GM12891 (cell line): Measurements from ENCODE around the gene ADAMTSL3.

ENCODE experiments used
- PAX5 ChIP-seq: IDR thresholded peaks from 2 replicates; pipeline ENCODE4 v1.6.1; 2011; ENCODE audit warnings: low read length, moderate library complexity, mild to moderate bottlenecking; ENCODE audit not compliant: insufficient read depth, severe bottlenecking
- POLR2A ChIP-seq: IDR thresholded peaks from 2 replicates; pipeline ENCODE4 v1.6.1; 2011; ENCODE audit warnings: low read depth, low read length, control low read depth
- POLR2AphosphoS5 ChIP-seq: IDR thresholded peaks from 2 replicates; pipeline ENCODE4 v1.6.1; 2011; ENCODE audit warnings: low read depth, low read length, control low read depth

- TF ChIP-seq POLR2AphosphoS5 = no peak
- no peak for TF ChIP-seq POLR2A
- no peak for TF ChIP-seq PAX5
These were observed 62.7 kb downstream of the ADAMTSL3 start for GRCh38 chr15:83716605-83717004.
